Neural progenitor cell (in vitro differentiated cells): Measurements from ENCODE around the gene INPP5D. TPM values are rescaled to one million over a fixed set of nuclear protein-coding genes. Genes with fewer than 3 reads are reported as not detected.

Experiments used
- DNase-seq: peaks from one replicate; pipeline ENCODE4 v3.0.0-alpha.2; 2016; ENCODE audit warnings: low spot score
- H2AFZ ChIP-seq: fragments of 200-600 bp; sonication (generic); replicated peaks from 2 replicates; pipeline ENCODE4 v1.6.1; 2016; ENCODE audit warnings: antibody characterized with exemption
- H3F3A ChIP-seq: fragments of 200-600 bp; sonication (generic); 2 replicates; pipeline ENCODE4 v1.6.1; 2016; ENCODE audit warnings: antibody characterized with exemption, low read depth
- H3K27ac ChIP-seq: fragments of 200-600 bp; sonication (generic); 2 replicates; pipeline ENCODE4 v1.5.1; 2016; ENCODE audit warnings: mild to moderate bottlenecking
- H3K27me3 ChIP-seq: fragments of 200-600 bp; sonication (generic); 2 replicates; pipeline ENCODE4 v1.6.1; 2016; ENCODE audit warnings: mild to moderate bottlenecking, moderate library complexity
- H3K36me3 ChIP-seq: fragments of 200-600 bp; sonication (generic); 2 replicates; pipeline ENCODE4 v1.5.1; 2016
- H3K4me1 ChIP-seq: fragments of 200-600 bp; sonication (generic); 2 replicates; pipeline ENCODE4 v1.6.1; 2016; ENCODE audit warnings: mixed run types
- H3K4me2 ChIP-seq: fragments of 200-600 bp; sonication (generic); 2 replicates; pipeline ENCODE4 v1.6.1; 2016
- H3K4me3 ChIP-seq: fragments of 200-600 bp; sonication (generic); 2 replicates; pipeline ENCODE4 v1.5.1; 2016
- H3K79me2 ChIP-seq: fragments of 200-600 bp; sonication (generic); 2 replicates; pipeline ENCODE4 v1.6.1; 2016; ENCODE audit warnings: low read depth
- H3K9ac ChIP-seq: fragments of 200-600 bp; sonication (generic); 2 replicates; pipeline ENCODE4 v1.6.1; 2016
- H3K9me3 ChIP-seq: fragments of 200-600 bp; sonication (generic); 2 replicates; pipeline ENCODE4 v1.5.1; 2016; ENCODE audit warnings: low read depth
- H4K20me1 ChIP-seq: fragments of 200-600 bp; sonication (generic); 2 replicates; pipeline ENCODE4 v1.6.1; 2016; ENCODE audit warnings: low read depth
- H3K27ac Mint-ChIP-seq: 3 replicates; pipeline ENCODE4 v1.8.0; 2021; ENCODE audit warnings: mixed read lengths
- H3K27me3 Mint-ChIP-seq: 2 replicates; pipeline ENCODE4 v1.8.0; 2022; ENCODE audit warnings: low read depth, mild to moderate bottlenecking, inconsistent platforms, moderate library complexity, mixed read lengths; ENCODE audit not compliant: insufficient read depth
- H3K36me3 Mint-ChIP-seq: 3 replicates; pipeline ENCODE4 v1.8.0; 2021; ENCODE audit warnings: mixed read lengths
- H3K4me1 Mint-ChIP-seq: 3 replicates; pipeline ENCODE4 v1.8.0; 2021; ENCODE audit warnings: mixed read lengths
- H3K4me3 Mint-ChIP-seq: 3 replicates; pipeline ENCODE4 v1.8.0; 2021; ENCODE audit warnings: mild to moderate bottlenecking, moderate library complexity, mixed read lengths
- H3K9me3 Mint-ChIP-seq: 3 replicates; pipeline ENCODE4 v1.8.0; 2020; ENCODE audit warnings: mixed read lengths
- CTCF ChIP-seq: fragments of 200-600 bp; sonication (generic); IDR thresholded peaks from 2 replicates; pipeline ENCODE4 v1.5.1; 2017; ENCODE audit warnings: antibody characterized with exemption, mild to moderate bottlenecking
- EZH2 ChIP-seq: fragments of 200-600 bp; sonication (generic); IDR thresholded peaks from 2 replicates; pipeline ENCODE4 v1.6.1; 2017; ENCODE audit warnings: antibody characterized with exemption, mild to moderate bottlenecking, moderate library complexity
- EZH2phosphoT487 ChIP-seq: fragments of 200-600 bp; sonication (generic); IDR thresholded peaks from 2 replicates; pipeline ENCODE4 v1.6.1; 2017; ENCODE audit warnings: antibody characterized with exemption
- total RNA-seq: library from RNA; depleted of rRNA; stranded (reverse); fragments of >200 nt; gene quantifications from 2 replicates; pipeline ENCODE4 v1.2.3, GENCODE V29; 2015; ENCODE audit warnings: low replicate concordance

Gene INPP5D
- total RNA-seq, 1 donor from 2014 or later: 4.2 TPM

- Mint-ChIP-seq H3K27ac (no peak within 1 kb of the TSS), H3K9me3 (no peaks in the 10 kb centered on the region), H3K4me1 (peaks cover 20% of the 10 kb centered on the region), H3K36me3 (no peaks in the 10 kb centered on the region), H3K27me3 (peaks cover 11% of the 10 kb centered on the region), H3K4me3 (no peak within 1 kb of the TSS)
- Histone ChIP-seq H2AFZ (peak within 1 kb of the TSS; percentile 89), H3K79me2 (no peaks in the 10 kb centered on the region), H4K20me1 (no peaks in the 10 kb centered on the region), H3K36me3 (no peaks in the 10 kb centered on the region), H3K4me3 (no peak within 1 kb of the TSS), H3K9ac (no peak within 1 kb of the TSS), H3K27me3 (no peaks in the 10 kb centered on the region), H3K4me1 (peaks cover 6% of the 10 kb centered on the region), H3K27ac (no peak within 1 kb of the TSS), H3K9me3 (no peaks in the 10 kb centered on the region), H3F3A (peaks cover 19% of the 10 kb centered on the region), H3K4me2 (no peak within 1 kb of the TSS)
- no peak for DNase-seq
- TF ChIP-seq EZH2phosphoT487 (no peak), CTCF (no peak), EZH2 (no peak)
Measured at GRCh38 chr2:233032551-233033320, 27.4 kb upstream of the INPP5D start, which contains the start of gene NEU2. TSS of gene NEU2 (plus strand) at chr2:233032672. CDS start at chr2:233032672, 0 bp downstream.

GRCh38 chr2:233033672-233034071 lies 26.5 kb upstream of the INPP5D start:
- H3K36me3 Mint-ChIP-seq: no peaks in the 10 kb centered on the region
- H2AFZ ChIP-seq: no peak overlapping the region
- H3K27me3 ChIP-seq: no peaks in the 10 kb centered on the region
- H3K4me3 ChIP-seq: no peak overlapping the region
- no peaks in the 10 kb centered on the region for H3K79me2 ChIP-seq
- H3F3A ChIP-seq: peaks cover 19% of the 10 kb centered on the region
- peaks cover 11% of the 10 kb centered on the region for H3K27me3 Mint-ChIP-seq
- no peak overlapping the region for H3K27ac Mint-ChIP-seq
- no peaks in the 10 kb centered on the region for H4K20me1 ChIP-seq
- H3K4me1 Mint-ChIP-seq: peaks cover 20% of the 10 kb centered on the region
- no peak overlapping the region for H3K4me2 ChIP-seq
- no peak overlapping the region for H3K4me3 Mint-ChIP-seq
- TF ChIP-seq CTCF (no peak), EZH2 (no peak), EZH2phosphoT487 (no peak)
- H3K4me1 ChIP-seq: peaks cover 6% of the 10 kb centered on the region
- H3K27ac ChIP-seq: no peak overlapping the region
- DNase-seq: no peak
- H3K9me3 ChIP-seq: no peaks in the 10 kb centered on the region
- H3K36me3 ChIP-seq: no peaks in the 10 kb centered on the region
- H3K9ac ChIP-seq: no peak overlapping the region
- no peaks in the 10 kb centered on the region for H3K9me3 Mint-ChIP-seq

- TF ChIP-seq CTCF (no peak), EZH2 (no peak), EZH2phosphoT487 (no peak)
- Mint-ChIP-seq H3K27ac (peak overlapping the region; percentile 87), H3K9me3 (no peaks in the 10 kb centered on the region), H3K27me3 (peaks cover 11% of the 10 kb centered on the region), H3K4me3 (no peak overlapping the region), H3K36me3 (no peaks in the 10 kb centered on the region), H3K4me1 (peaks cover 19% of the 10 kb centered on the region)
- Histone ChIP-seq H3K36me3 (no peaks in the 10 kb centered on the region), H3K27ac (no peak overlapping the region), H3K4me3 (no peak overlapping the region), H4K20me1 (no peaks in the 10 kb centered on the region), H3K9ac (no peak overlapping the region), H3K9me3 (no peaks in the 10 kb centered on the region), H3K4me2 (no peak overlapping the region), H2AFZ (no peak overlapping the region), H3K27me3 (no peaks in the 10 kb centered on the region), H3K79me2 (no peaks in the 10 kb centered on the region), H3F3A (peaks cover 19% of the 10 kb centered on the region), H3K4me1 (peaks cover 6% of the 10 kb centered on the region)
- no peak for DNase-seq
Measured at GRCh38 chr2:233034091-233034882, 25.9 kb upstream of the INPP5D start.
